ENCODE data around the gene DNM2. TPM values are rescaled to one million over a fixed set of nuclear protein-coding genes. Genes with fewer than 3 reads are reported as not detected.

The DNM2 gene
- total and polyA plus RNA-seq, 7 experiments from 2014 or later: 49.1 to 340 (median 269) TPM

GRCh38 chr19:10796653-10797052 lies 78.8 kb downstream of the DNM2 start:
- no peaks in the 10 kb centered on the region for H3K27me3 ChIP-seq (ENCODE audit: control insufficient read depth in 2 of 2, insufficient read depth in 2 of 2, low read length in 2 of 2)
- H3K27ac ChIP-seq (ENCODE audit: low read depth, low read length): peak overlapping the region; percentile 80
- ATAC-seq (no peak), DNase-seq (no peak)
- H3K9me3 ChIP-seq (ENCODE audit: control insufficient read depth in 2 of 3, low read length in 3 of 3): no peaks in the 10 kb centered on the region
- CTCF ChIA-PET: interaction anchor here (1.0 kb wide), 1 partner anchor 97 kb away, joined by 4 read pairs; no protein-coding TSS in a partner anchor
- Mint-ChIP-seq H3K4me1 (peaks cover 8 to 56% (median 16%) of the 10 kb centered on the region in 7 donors), H3K9me3 (no peaks in the 10 kb centered on the region), H3K36me3 (peaks cover 0 to 33% (median 6%) of the 10 kb centered on the region in 5 donors), H3K27me3 (no peaks in the 10 kb centered on the region), H3K27ac (peak overlapping the region in 6 of 9 donors; percentile 93 to 95 (median 94)), H3K4me3 (peak overlapping the region in 6 of 10 donors; percentile 12 to 81 (median 74))
- H3K4me1 ChIP-seq (ENCODE audit: control insufficient read depth in 2 of 2, insufficient read depth in 2 of 2, low read length in 2 of 2): peaks cover 25 to 39% of the 10 kb centered on the region in 2 donors
- no peak overlapping the region for H3K4me3 ChIP-seq (ENCODE audit: low read length)
- H3K36me3 ChIP-seq (ENCODE audit: control insufficient read depth in 2 of 3, insufficient read depth in 3 of 3, low read length in 3 of 3): peaks cover 0 to 96% (median 18%) of the 10 kb centered on the region in 3 experiments
- intact Hi-C loops (cut with micrococcal nuclease): loop anchor here in 1 of 2 donors (1.0 kb wide), 3 partner anchors 37 to 79 kb away; partner anchors contain the start of gene CARM1
- POLR2A ChIA-PET: interaction anchor here (1.2 kb wide), 1 partner anchor 11 kb away, joined by 3 read pairs; no protein-coding TSS in a partner anchor

- POLR2A ChIA-PET: interaction anchor here (1.2 kb wide), 1 partner anchor 11 kb away, joined by 3 read pairs; no protein-coding TSS in a partner anchor
- peaks cover 0 to 95% (median 18%) of the 10 kb centered on the region in 3 experiments for H3K36me3 ChIP-seq (ENCODE audit: control insufficient read depth in 2 of 3, insufficient read depth in 3 of 3, low read length in 3 of 3)
Measured at GRCh38 chr19:10797078-10797477, 79.2 kb downstream of the DNM2 start.

GRCh38 chr19:10797541-10798256 lies 79.8 kb downstream of the DNM2 start:
- H3K27me3 ChIP-seq (ENCODE audit: control insufficient read depth in 2 of 2, insufficient read depth in 2 of 2, low read length in 2 of 2): no peaks in the 10 kb centered on the region
- H3K27ac ChIP-seq (ENCODE audit: low read depth, low read length): peak overlapping the region; percentile 80
- peak; percentile 27 to 89 (median 64) for DNase-seq
- no peaks in the 10 kb centered on the region for H3K27me3 Mint-ChIP-seq
- H3K36me3 Mint-ChIP-seq: peaks cover 0 to 33% (median 6%) of the 10 kb centered on the region in 5 donors
- peaks cover 0 to 96% (median 23%) of the 10 kb centered on the region in 3 experiments for H3K36me3 ChIP-seq (ENCODE audit: control insufficient read depth in 2 of 3, insufficient read depth in 3 of 3, low read length in 3 of 3)
- intact Hi-C loops (cut with micrococcal nuclease): loop anchor here in 1 of 2 donors (1.0 kb wide), 3 partner anchors 38 to 80 kb away; partner anchors contain the start of gene CARM1
- ChIA-PET CTCF (no interaction called here), POLR2A (no interaction called here)
- peak overlapping the region; percentile 39 for H3K4me3 ChIP-seq (ENCODE audit: low read length)
- H3K27ac Mint-ChIP-seq: peak overlapping the region; percentile 93 to 97 (median 94)
- H3K9me3 Mint-ChIP-seq: no peaks in the 10 kb centered on the region
- peak; percentile 90 for ATAC-seq
- peaks cover 8 to 51% (median 16%) of the 10 kb centered on the region in 7 donors for H3K4me1 Mint-ChIP-seq
- no peaks in the 10 kb centered on the region for H3K9me3 ChIP-seq (ENCODE audit: control insufficient read depth in 2 of 3, low read length in 3 of 3)
- H3K4me1 ChIP-seq (ENCODE audit: control insufficient read depth in 2 of 2, insufficient read depth in 2 of 2, low read length in 2 of 2): peaks cover 25 to 39% of the 10 kb centered on the region in 2 donors
- peak overlapping the region; percentile 56 to 82 (median 74) for H3K4me3 Mint-ChIP-seq

More at GRCh38 chr19:10797078-10797477, 79.2 kb downstream of the DNM2 start:
- intact Hi-C loops (cut with micrococcal nuclease): loop anchor here in 1 of 2 donors (1.0 kb wide), 3 partner anchors 38 to 80 kb away; partner anchors contain the start of gene CARM1
- no peaks in the 10 kb centered on the region for H3K27me3 Mint-ChIP-seq
- peaks cover 25 to 39% of the 10 kb centered on the region in 2 donors for H3K4me1 ChIP-seq (ENCODE audit: control insufficient read depth in 2 of 2, insufficient read depth in 2 of 2, low read length in 2 of 2)
- DNase-seq (peak in 1 of 9 donors; percentile 14), ATAC-seq (peak; percentile 44)
- H3K27me3 ChIP-seq (ENCODE audit: control insufficient read depth in 2 of 2, insufficient read depth in 2 of 2, low read length in 2 of 2): no peaks in the 10 kb centered on the region
- H3K27ac ChIP-seq (ENCODE audit: low read depth, low read length): peak overlapping the region; percentile 80
- no peaks in the 10 kb centered on the region for H3K9me3 Mint-ChIP-seq
- peaks cover 0 to 33% (median 6%) of the 10 kb centered on the region in 5 donors for H3K36me3 Mint-ChIP-seq
- peaks cover 8 to 54% (median 16%) of the 10 kb centered on the region in 7 donors for H3K4me1 Mint-ChIP-seq
- H3K9me3 ChIP-seq (ENCODE audit: control insufficient read depth in 2 of 3, low read length in 3 of 3): no peaks in the 10 kb centered on the region
- peak overlapping the region; percentile 39 for H3K4me3 ChIP-seq (ENCODE audit: low read length)
- H3K27ac Mint-ChIP-seq: peak overlapping the region; percentile 93 to 97 (median 94)
- peak overlapping the region; percentile 56 to 82 (median 74) for H3K4me3 Mint-ChIP-seq
- CTCF ChIA-PET: interaction anchor here (1.0 kb wide), 1 partner anchor 97 kb away, joined by 4 read pairs; no protein-coding TSS in a partner anchor

- Mint-ChIP-seq H3K4me3 (no peak overlapping the region), H3K36me3 (peaks cover 8 to 31% (median 13%) of the 10 kb centered on the region in 5 donors)
- POLR2A ChIA-PET: no interaction called here
Measured at GRCh38 chr19:10800488-10800887, 82.6 kb downstream of the DNM2 start.

GRCh38 chr19:10802479-10802878 lies 84.6 kb downstream of the DNM2 start:
- no peak overlapping the region for H3K4me3 Mint-ChIP-seq
- peaks cover 0 to 84% (median 22%) of the 10 kb centered on the region in 3 experiments for H3K36me3 ChIP-seq (ENCODE audit: control insufficient read depth in 2 of 3, insufficient read depth in 3 of 3, low read length in 3 of 3)
- ATAC-seq: no peak
- intact Hi-C loops (cut with micrococcal nuclease): no loop called here
- H3K27me3 Mint-ChIP-seq: no peaks in the 10 kb centered on the region
- no peaks in the 10 kb centered on the region for H3K27me3 ChIP-seq (ENCODE audit: control insufficient read depth in 2 of 2, insufficient read depth in 2 of 2, low read length in 2 of 2)
- H3K36me3 Mint-ChIP-seq: peaks cover 8 to 31% (median 9%) of the 10 kb centered on the region in 5 donors
- peaks cover 7 to 24% of the 10 kb centered on the region in 2 donors for H3K4me1 ChIP-seq (ENCODE audit: control insufficient read depth in 2 of 2, insufficient read depth in 2 of 2, low read length in 2 of 2)
- no peaks in the 10 kb centered on the region for H3K9me3 ChIP-seq (ENCODE audit: control insufficient read depth in 2 of 3, low read length in 3 of 3)
- POLR2A ChIA-PET: no interaction called here
- no peak overlapping the region for H3K4me3 ChIP-seq (ENCODE audit: low read length)
- no peak for DNase-seq
- no peaks in the 10 kb centered on the region for H3K9me3 Mint-ChIP-seq
- peaks cover 6 to 27% (median 10%) of the 10 kb centered on the region in 7 donors for H3K4me1 Mint-ChIP-seq
- CTCF ChIA-PET: no interaction called here
- H3K27ac Mint-ChIP-seq: peak overlapping the region in 1 of 9 donors; percentile 36
- H3K27ac ChIP-seq (ENCODE audit: low read depth, low read length): no peak overlapping the region

More at GRCh38 chr19:10800488-10800887, 82.6 kb downstream of the DNM2 start:
- Mint-ChIP-seq H3K4me1 (peaks cover 12 to 39% (median 16%) of the 10 kb centered on the region in 7 donors), H3K9me3 (no peaks in the 10 kb centered on the region), H3K27ac (peak overlapping the region in 5 of 9 donors; percentile 6 to 93 (median 68)), H3K27me3 (no peaks in the 10 kb centered on the region)
- DNase-seq: no peak
- peaks cover 25 to 39% of the 10 kb centered on the region in 2 donors for H3K4me1 ChIP-seq (ENCODE audit: control insufficient read depth in 2 of 2, insufficient read depth in 2 of 2, low read length in 2 of 2)
- CTCF ChIA-PET: interaction anchor here (1.6 kb wide), 1 partner anchor 83 kb away, joined by 4 read pairs; the partner anchor contains the start of gene DNM2
- no peak overlapping the region for H3K4me3 ChIP-seq (ENCODE audit: low read length)
- H3K36me3 ChIP-seq (ENCODE audit: control insufficient read depth in 2 of 3, insufficient read depth in 3 of 3, low read length in 3 of 3): peaks cover 0 to 97% (median 32%) of the 10 kb centered on the region in 3 experiments
- intact Hi-C loops (cut with micrococcal nuclease): no loop called here
- H3K27ac ChIP-seq (ENCODE audit: low read depth, low read length): no peak overlapping the region
- ATAC-seq: no peak
- H3K27me3 ChIP-seq (ENCODE audit: control insufficient read depth in 2 of 2, insufficient read depth in 2 of 2, low read length in 2 of 2): no peaks in the 10 kb centered on the region
- no peaks in the 10 kb centered on the region for H3K9me3 ChIP-seq (ENCODE audit: control insufficient read depth in 2 of 3, low read length in 3 of 3)

GRCh38 chr19:10803252-10803651 lies 85.4 kb downstream of the DNM2 start:
- no peak for ATAC-seq
- Histone ChIP-seq H3K4me1 (ENCODE audit: control insufficient read depth in 2 of 2, insufficient read depth in 2 of 2, low read length in 2 of 2) (peaks cover 0 to 16% of the 10 kb centered on the region in 2 donors), H3K9me3 (ENCODE audit: control insufficient read depth in 2 of 3, low read length in 3 of 3) (no peaks in the 10 kb centered on the region), H3K27ac (ENCODE audit: low read depth, low read length) (no peak overlapping the region), H3K27me3 (ENCODE audit: control insufficient read depth in 2 of 2, insufficient read depth in 2 of 2, low read length in 2 of 2) (no peaks in the 10 kb centered on the region), H3K36me3 (ENCODE audit: control insufficient read depth in 2 of 3, insufficient read depth in 3 of 3, low read length in 3 of 3) (peaks cover 0 to 83% (median 22%) of the 10 kb centered on the region in 3 experiments), H3K4me3 (ENCODE audit: low read length) (no peak overlapping the region)
- H3K4me1 Mint-ChIP-seq: peaks cover 1 to 23% (median 4%) of the 10 kb centered on the region in 7 donors
- no peaks in the 10 kb centered on the region for H3K9me3 Mint-ChIP-seq
- H3K27me3 Mint-ChIP-seq: no peaks in the 10 kb centered on the region
- peaks cover 9 to 33% (median 10%) of the 10 kb centered on the region in 5 donors for H3K36me3 Mint-ChIP-seq
- H3K4me3 Mint-ChIP-seq: no peak overlapping the region
- POLR2A ChIA-PET: no interaction called here
- DNase-seq: no peak
- intact Hi-C loops (cut with micrococcal nuclease): no loop called here
- peak overlapping the region in 3 of 9 donors; percentile 17 to 66 (median 63) for H3K27ac Mint-ChIP-seq
- CTCF ChIA-PET: no interaction called here
